MM.1S (cell line): Measurements from ENCODE around the gene CYP46A1.

Experiments
- CTCF ChIP-seq: fragments of 300-600 bp; sonication (generic); IDR thresholded peaks from 2 replicates; pipeline ENCODE4 v1.5.1; 2016; ENCODE audit warnings: antibody characterized with exemption, low read length, mixed read lengths
- EZH2 ChIP-seq: fragments of 300-600 bp; sonication (generic); optimal IDR thresholded peaks from 2 replicates; pipeline ENCODE3; 2017; ENCODE audit warnings: low read depth, mild to moderate bottlenecking, antibody characterized with exemption, low read length, mixed read lengths
- EZH2phosphoT487 ChIP-seq: fragments of 300-600 bp; sonication (generic); IDR thresholded peaks from 2 replicates; pipeline ENCODE4 v1.6.1; 2018; ENCODE audit warnings: antibody characterized with exemption, low read length

GRCh38 chr14:99685151-99685591 lies 1.1 kb downstream of the CYP46A1 start:
- no peak for TF ChIP-seq CTCF
- TF ChIP-seq EZH2: no peak
- TF ChIP-seq EZH2phosphoT487: no peak
